Lower lobe of right lung (tissue), 2 donors: ENCODE results near the gene ENPP6. TPM values are rescaled to one million over a fixed set of nuclear protein-coding genes. Genes with fewer than 3 reads are reported as not detected.

Experiments
- ATAC-seq, 2 donors: fragments of 200-7000 bp; cut with Tn5 transposase; one replicate each; pipeline ENCODE4 v1.9.1; 2020 to 2022; ENCODE audit warnings: mild to moderate bottlenecking in 2 of 2, moderate library complexity in 2 of 2
- DNase-seq: peaks from one replicate; pipeline ENCODE4 v3.0.0-alpha.2; 2020
- H3K27ac ChIP-seq: fragments of 200-600 bp; one replicate; pipeline ENCODE4 v1.8.0; 2022
- H3K27me3 ChIP-seq: fragments of 200-600 bp; one replicate; pipeline ENCODE4 v1.8.0; 2022; ENCODE audit warnings: low read depth
- H3K36me3 ChIP-seq: fragments of 200-600 bp; one replicate; pipeline ENCODE4 v1.8.0; 2022; ENCODE audit warnings: mild to moderate bottlenecking
- H3K4me1 ChIP-seq: fragments of 200-600 bp; one replicate; pipeline ENCODE4 v1.8.0; 2022
- H3K4me3 ChIP-seq: fragments of 200-600 bp; one replicate; pipeline ENCODE4 v1.8.0; 2022; ENCODE audit warnings: mild to moderate bottlenecking
- H3K9me3 ChIP-seq: fragments of 200-600 bp; one replicate; pipeline ENCODE4 v1.8.0; 2022
- intact Hi-C: fragments of 100-400 bp; cut with DNase I; formaldehyde crosslinking; loops from one replicate; pipeline ENCODE4 v1.11.0; 2022
- total RNA-seq: library from RNA; stranded (reverse); fragmentation: NEBNext Ultra II Directional; extraction: Animal tissue kit (Norgen Biotek cat#: 25700); gene quantifications from one replicate; pipeline ENCODE4 v1.2.1, GENCODE V29; 2021
- TF ChIP-seq, protein P1 (sequence below): fragments of 200-600 bp; IDR thresholded peaks from one replicate; pipeline ENCODE4 v1.8.0; 2022; ENCODE audit warnings: antibody characterized with exemption, mild to moderate bottlenecking
- donor health status: DM: no; HTN: yes; CAD: no; lungs with severe emphysema.

Gene ENPP6
- total RNA-seq, 1 donor from 2014 or later = 0.74 TPM

GRCh38 chr4:184201179-184201578 lies 16.5 kb downstream of the ENPP6 start:
- Histone ChIP-seq H3K36me3 (no peaks in the 10 kb centered on the region), H3K4me1 (no peaks in the 10 kb centered on the region), H3K4me3 (no peak overlapping the region), H3K9me3 (no peaks in the 10 kb centered on the region), H3K27me3 (no peaks in the 10 kb centered on the region), H3K27ac (no peak overlapping the region)
- no peak for DNase-seq
- intact Hi-C loops = no loop called here
- no peak for ATAC-seq
- TF ChIP-seq, protein P1, sequence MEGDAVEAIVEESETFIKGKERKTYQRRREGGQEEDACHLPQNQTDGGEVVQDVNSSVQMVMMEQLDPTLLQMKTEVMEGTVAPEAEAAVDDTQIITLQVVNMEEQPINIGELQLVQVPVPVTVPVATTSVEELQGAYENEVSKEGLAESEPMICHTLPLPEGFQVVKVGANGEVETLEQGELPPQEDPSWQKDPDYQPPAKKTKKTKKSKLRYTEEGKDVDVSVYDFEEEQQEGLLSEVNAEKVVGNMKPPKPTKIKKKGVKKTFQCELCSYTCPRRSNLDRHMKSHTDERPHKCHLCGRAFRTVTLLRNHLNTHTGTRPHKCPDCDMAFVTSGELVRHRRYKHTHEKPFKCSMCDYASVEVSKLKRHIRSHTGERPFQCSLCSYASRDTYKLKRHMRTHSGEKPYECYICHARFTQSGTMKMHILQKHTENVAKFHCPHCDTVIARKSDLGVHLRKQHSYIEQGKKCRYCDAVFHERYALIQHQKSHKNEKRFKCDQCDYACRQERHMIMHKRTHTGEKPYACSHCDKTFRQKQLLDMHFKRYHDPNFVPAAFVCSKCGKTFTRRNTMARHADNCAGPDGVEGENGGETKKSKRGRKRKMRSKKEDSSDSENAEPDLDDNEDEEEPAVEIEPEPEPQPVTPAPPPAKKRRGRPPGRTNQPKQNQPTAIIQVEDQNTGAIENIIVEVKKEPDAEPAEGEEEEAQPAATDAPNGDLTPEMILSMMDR = no peak

DNA sequence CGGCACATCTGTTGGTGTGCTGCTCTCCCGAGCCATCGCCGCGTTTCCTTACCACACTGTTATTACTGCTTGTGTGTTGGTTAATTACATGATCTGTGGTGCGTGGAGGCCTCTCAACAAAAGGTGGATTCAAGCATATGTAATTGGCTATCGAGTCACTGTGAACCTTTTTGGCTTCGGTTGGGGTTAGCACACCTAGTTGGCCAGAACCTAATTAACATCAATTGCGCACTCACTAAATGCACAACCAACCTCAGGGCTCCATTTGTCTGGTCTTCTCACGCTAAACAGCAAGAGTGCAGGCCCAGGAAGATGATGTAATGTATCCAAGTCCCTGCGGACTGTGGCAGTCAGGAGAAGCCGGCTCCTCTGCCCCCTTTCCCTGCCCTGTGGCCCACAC lies 17.4 kb downstream of the ENPP6 start:
- H3K36me3 ChIP-seq = no peaks in the 10 kb centered on the region
- H3K27me3 ChIP-seq = no peaks in the 10 kb centered on the region
- DNase-seq = no peak
- H3K9me3 ChIP-seq = no peaks in the 10 kb centered on the region
- intact Hi-C loops = no loop called here
- no peak for ATAC-seq
- no peak overlapping the region for H3K27ac ChIP-seq
- TF ChIP-seq, protein P1 = no peak
- H3K4me3 ChIP-seq = no peak overlapping the region
- no peaks in the 10 kb centered on the region for H3K4me1 ChIP-seq

DNA sequence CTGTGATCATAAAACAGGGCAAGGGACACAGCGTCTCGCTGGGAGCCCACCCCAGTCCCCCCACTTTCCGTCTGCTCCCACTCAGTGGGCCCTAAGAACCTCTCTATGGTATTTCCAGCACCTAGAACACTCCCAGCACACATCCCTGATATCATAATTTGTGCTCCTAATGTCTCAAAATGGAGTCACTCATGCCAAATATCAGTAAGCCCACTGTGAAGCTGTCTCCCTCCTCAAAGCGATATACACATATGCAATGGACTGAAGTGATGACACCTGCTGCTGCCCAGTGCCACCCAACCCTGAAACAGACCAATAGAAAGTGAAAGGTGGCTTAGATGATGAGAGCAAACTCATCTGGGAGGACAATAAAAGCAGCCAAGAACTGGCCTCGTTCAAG lies 17.9 kb downstream of the ENPP6 start:
- intact Hi-C loops = no loop called here
- ATAC-seq = no peak
- Histone ChIP-seq H3K27me3 (no peaks in the 10 kb centered on the region), H3K36me3 (no peaks in the 10 kb centered on the region), H3K27ac (no peak overlapping the region), H3K9me3 (no peaks in the 10 kb centered on the region), H3K4me1 (no peaks in the 10 kb centered on the region), H3K4me3 (no peak overlapping the region)
- TF ChIP-seq, protein P1 = no peak
- DNase-seq = no peak

DNA sequence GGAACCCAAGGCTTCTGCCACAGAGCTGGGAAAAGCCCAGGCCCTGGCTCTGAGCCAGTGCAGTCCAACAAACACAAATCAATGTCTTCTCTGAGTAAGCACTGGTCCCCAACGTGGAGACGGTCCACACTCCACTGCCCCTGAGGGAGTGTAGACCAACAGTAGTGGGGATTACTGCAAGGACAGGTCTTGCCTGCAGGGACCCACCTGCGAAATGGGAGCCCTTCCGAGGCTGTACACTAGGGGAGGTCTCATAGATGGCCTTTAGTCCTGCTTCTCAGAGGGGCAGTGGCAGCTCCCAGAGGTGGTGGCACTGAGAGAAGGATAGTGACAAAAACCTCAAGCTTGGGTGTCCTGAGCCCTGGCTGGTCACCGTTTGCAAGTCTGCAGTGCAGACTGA lies 19.5 kb downstream of the ENPP6 start:
- intact Hi-C loops = no loop called here

GRCh38 chr4:184197536-184198082 lies 20.1 kb downstream of the ENPP6 start:
- H3K4me3 ChIP-seq = no peak overlapping the region
- H3K36me3 ChIP-seq = no peaks in the 10 kb centered on the region
- TF ChIP-seq, protein P1 = no peak
- no peaks in the 10 kb centered on the region for H3K4me1 ChIP-seq
- ATAC-seq (no peak), DNase-seq (no peak)
- no peaks in the 10 kb centered on the region for H3K9me3 ChIP-seq
- intact Hi-C loops = no loop called here
- H3K27ac ChIP-seq = no peak overlapping the region
- no peaks in the 10 kb centered on the region for H3K27me3 ChIP-seq

More for the DNA sequence above, 19.5 kb downstream of the ENPP6 start:
- no peaks in the 10 kb centered on the region for H3K36me3 ChIP-seq
- H3K4me1 ChIP-seq = no peaks in the 10 kb centered on the region
- H3K27ac ChIP-seq = no peak overlapping the region
- no peak overlapping the region for H3K4me3 ChIP-seq
- ATAC-seq = no peak
- TF ChIP-seq, protein P1 = no peak
- no peaks in the 10 kb centered on the region for H3K27me3 ChIP-seq
- no peaks in the 10 kb centered on the region for H3K9me3 ChIP-seq
- no peak for DNase-seq
